ENCODE data around the gene ST14.

ST14 gene

GRCh38 chr11:130178441-130179339, 19.1 kb downstream of the ST14 start:
- H3K4me3 ChIP-seq (ENCODE audit: low read depth, low read length), result no peak overlapping the region
- no peak for TF ChIP-seq CTCF (conservative IDR thresholded peaks at IDR 0.05; ENCODE audit: low read depth, low read length)
- DNase-seq (ENCODE audit: low read depth), result no peak

GRCh38 chr11:130179396-130180306, 20.1 kb downstream of the ST14 start:
- no peak overlapping the region for H3K4me3 ChIP-seq (ENCODE audit: low read depth, low read length)
- no peak for TF ChIP-seq CTCF (conservative IDR thresholded peaks at IDR 0.05; ENCODE audit: low read depth, low read length)
- no peak for DNase-seq (ENCODE audit: low read depth)

GRCh38 chr11:130180491-130180890, 20.9 kb downstream of the ST14 start:
- no peak for TF ChIP-seq CTCF (conservative IDR thresholded peaks at IDR 0.05; ENCODE audit: low read depth, low read length)
- H3K4me3 ChIP-seq (ENCODE audit: low read depth, low read length), result no peak overlapping the region
- DNase-seq (ENCODE audit: low read depth), result peak; percentile 70

GRCh38 chr11:130180896-130181294, 21.3 kb downstream of the ST14 start:
- TF ChIP-seq CTCF (conservative IDR thresholded peaks at IDR 0.05; ENCODE audit: low read depth, low read length), result no peak
- DNase-seq (ENCODE audit: low read depth), result no peak
- no peak overlapping the region for H3K4me3 ChIP-seq (ENCODE audit: low read depth, low read length)

- H3K4me3 ChIP-seq (ENCODE audit: low read depth, low read length), result no peak overlapping the region
- peak; percentile 81 for DNase-seq (ENCODE audit: low read depth)
- no peak for TF ChIP-seq CTCF (conservative IDR thresholded peaks at IDR 0.05; ENCODE audit: low read depth, low read length)
Observed at GRCh38 chr11:130181295-130182272, 22.0 kb downstream of the ST14 start.

- no peak for TF ChIP-seq CTCF (conservative IDR thresholded peaks at IDR 0.05; ENCODE audit: low read depth, low read length)
- no peak overlapping the region for H3K4me3 ChIP-seq (ENCODE audit: low read depth, low read length)
- no peak for DNase-seq (ENCODE audit: low read depth)
Observed at GRCh38 chr11:130183878-130184610, 24.5 kb downstream of the ST14 start.

All from choroid plexus epithelial cell (primary cell).